ENCODE results near the gene UBE2E1. TPM values are rescaled to one million over a fixed set of nuclear protein-coding genes. Genes with fewer than 3 reads are reported as not detected.
A peak's percentile ranks its signal among the peaks of the same experiment; 100 is the strongest.
"Not testable (repeated sequence)": the region's sequence is repeated elsewhere in the genome, so short reads cannot be mapped to it uniquely, and the experiment has no call there.

The UBE2E1 gene
- polyA plus RNA-seq, 4 donors: 52.4 to 102 (median 68.4) TPM

- 4 to 22% (median 8%) methylated on average over 12 of the region's 12 CpGs for WGBS, 3 donors
- FAIRE-seq: not testable (repeated sequence)
Measured at GRCh38 chr3:23918331-23918730, 112.6 kb downstream of the UBE2E1 start.

DNA sequence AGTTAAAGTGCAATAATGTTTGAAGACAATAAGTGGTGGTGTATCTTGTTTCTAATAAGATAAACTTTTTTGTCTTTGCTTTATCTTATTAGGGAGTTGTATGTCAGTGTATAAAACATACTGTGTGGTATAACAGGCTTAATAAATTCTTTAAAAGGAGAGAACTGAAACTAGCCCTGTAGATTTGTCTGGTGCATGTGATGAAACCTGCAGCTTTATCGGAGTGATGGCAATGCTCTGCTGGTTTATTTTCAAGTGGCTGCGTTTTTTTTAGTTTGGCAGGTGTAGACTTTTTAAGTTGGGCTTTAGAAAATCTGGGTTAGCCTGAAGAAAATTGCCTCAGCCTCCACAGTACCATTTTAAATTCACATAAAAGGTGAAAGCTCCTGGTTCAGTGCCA is 113.9 kb downstream of the UBE2E1 start:
- no peak for DNase-seq
- Histone ChIP-seq H3K4me1 (ENCODE audit: control insufficient read depth in 3 of 3, insufficient read depth in 2 of 3, low read depth in 1 of 3, low read length in 2 of 3) (peaks cover 0 to 16% (median 5%) of the 10 kb centered on the region in 3 donors), H3K36me3 (ENCODE audit: control insufficient read depth in 3 of 3, insufficient read depth in 2 of 3, low read depth in 1 of 3, low read length in 3 of 3) (peaks cover 2 to 22% (median 15%) of the 10 kb centered on the region in 3 donors), H3K27me3 (ENCODE audit: control insufficient read depth in 3 of 3, insufficient read depth in 3 of 3, low read length in 3 of 3) (no peaks in the 10 kb centered on the region), H3K4me3 (ENCODE audit: low read depth in 1 of 3, low read length in 3 of 3) (no peak overlapping the region), H3K9me3 (ENCODE audit: control insufficient read depth in 2 of 2, insufficient read depth in 1 of 2, low read depth in 1 of 2, low read length in 1 of 2) (no peaks in the 10 kb centered on the region), H3K27ac (ENCODE audit: low read depth in 1 of 3, low read length in 2 of 3) (no peak overlapping the region)
- WGBS, 3 donors: 70 to 75% (median 71%) methylated on average over 2 of the region's 2 CpGs
- no peak for FAIRE-seq

More at GRCh38 chr3:23918331-23918730, 112.6 kb downstream of the UBE2E1 start:
- Histone ChIP-seq H3K36me3 (ENCODE audit: control insufficient read depth in 3 of 3, insufficient read depth in 2 of 3, low read depth in 1 of 3, low read length in 3 of 3) (peaks cover 2 to 22% (median 15%) of the 10 kb centered on the region in 3 donors), H3K27ac (ENCODE audit: low read depth in 1 of 3, low read length in 2 of 3) (peak overlapping the region in 1 of 3 donors; percentile 92), H3K4me1 (ENCODE audit: control insufficient read depth in 3 of 3, insufficient read depth in 2 of 3, low read depth in 1 of 3, low read length in 2 of 3) (peaks cover 0 to 19% (median 5%) of the 10 kb centered on the region in 3 donors), H3K4me3 (ENCODE audit: low read depth in 1 of 3, low read length in 3 of 3) (peak overlapping the region; percentile 66 to 98 (median 83))
- not testable (repeated sequence) for DNase-seq; H3K9me3 ChIP-seq (ENCODE audit: control insufficient read depth in 2 of 2, insufficient read depth in 1 of 2, low read depth in 1 of 2, low read length in 1 of 2); H3K27me3 ChIP-seq (ENCODE audit: control insufficient read depth in 3 of 3, insufficient read depth in 3 of 3, low read length in 3 of 3)

- no peak overlapping the region for H3K4me3 ChIP-seq (ENCODE audit: low read depth in 1 of 3, low read length in 3 of 3)
- FAIRE-seq (no peak), DNase-seq (no peak)
- no peaks in the 10 kb centered on the region for H3K9me3 ChIP-seq (ENCODE audit: control insufficient read depth in 2 of 2, insufficient read depth in 1 of 2, low read depth in 1 of 2, low read length in 1 of 2)
- 81 to 84% (median 83%) methylated on average over 5 of the region's 5 CpGs for WGBS, 3 donors
- no peak overlapping the region for H3K27ac ChIP-seq (ENCODE audit: low read depth in 1 of 3, low read length in 2 of 3)
- peaks cover 2 to 22% (median 15%) of the 10 kb centered on the region in 3 donors for H3K36me3 ChIP-seq (ENCODE audit: control insufficient read depth in 3 of 3, insufficient read depth in 2 of 3, low read depth in 1 of 3, low read length in 3 of 3)
- no peaks in the 10 kb centered on the region for H3K27me3 ChIP-seq (ENCODE audit: control insufficient read depth in 3 of 3, insufficient read depth in 3 of 3, low read length in 3 of 3)
- H3K4me1 ChIP-seq (ENCODE audit: control insufficient read depth in 3 of 3, insufficient read depth in 2 of 3, low read depth in 1 of 3, low read length in 2 of 3): peaks cover 0 to 14% (median 2%) of the 10 kb centered on the region in 3 donors
Measured at GRCh38 chr3:23920151-23920655, 114.4 kb downstream of the UBE2E1 start.

DNA sequence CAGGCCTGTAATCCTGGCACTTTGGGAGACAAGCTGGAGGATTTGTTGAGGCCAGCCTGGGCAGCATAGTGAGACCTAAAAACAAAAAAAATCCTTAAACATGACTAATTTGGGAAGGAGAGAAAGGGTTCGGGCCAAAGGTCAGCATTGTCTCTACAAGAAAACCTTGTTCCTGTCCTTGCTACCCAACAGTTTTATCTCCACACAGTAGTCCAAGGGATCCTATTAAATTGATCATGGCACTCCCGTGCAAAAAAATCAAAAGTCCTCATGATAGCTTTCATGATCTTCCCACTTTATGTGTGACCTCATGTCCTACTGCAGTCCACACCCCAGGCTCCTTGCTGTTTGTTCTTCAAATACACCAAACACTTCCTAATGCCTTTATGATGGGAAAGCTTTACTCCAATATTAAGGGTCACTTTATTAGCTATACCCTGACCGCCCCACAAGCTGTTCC is 115.3 kb downstream of the UBE2E1 start:
- DNase-seq (no peak), FAIRE-seq (no peak)
- peaks cover 2 to 24% (median 15%) of the 10 kb centered on the region in 3 donors for H3K36me3 ChIP-seq (ENCODE audit: control insufficient read depth in 3 of 3, insufficient read depth in 2 of 3, low read depth in 1 of 3, low read length in 3 of 3)
- WGBS, 3 donors: 66 to 80% (median 79%) methylated on average over 3 of the region's 3 CpGs
- no peak overlapping the region for H3K27ac ChIP-seq (ENCODE audit: low read depth in 1 of 3, low read length in 2 of 3)
- no peaks in the 10 kb centered on the region for H3K27me3 ChIP-seq (ENCODE audit: control insufficient read depth in 3 of 3, insufficient read depth in 3 of 3, low read length in 3 of 3)
- peaks cover 0 to 7% (median 0%) of the 10 kb centered on the region in 3 donors for H3K4me1 ChIP-seq (ENCODE audit: control insufficient read depth in 3 of 3, insufficient read depth in 2 of 3, low read depth in 1 of 3, low read length in 2 of 3)
- H3K4me3 ChIP-seq (ENCODE audit: low read depth in 1 of 3, low read length in 3 of 3): no peak overlapping the region
- H3K9me3 ChIP-seq (ENCODE audit: control insufficient read depth in 2 of 2, insufficient read depth in 1 of 2, low read depth in 1 of 2, low read length in 1 of 2): no peaks in the 10 kb centered on the region

DNA sequence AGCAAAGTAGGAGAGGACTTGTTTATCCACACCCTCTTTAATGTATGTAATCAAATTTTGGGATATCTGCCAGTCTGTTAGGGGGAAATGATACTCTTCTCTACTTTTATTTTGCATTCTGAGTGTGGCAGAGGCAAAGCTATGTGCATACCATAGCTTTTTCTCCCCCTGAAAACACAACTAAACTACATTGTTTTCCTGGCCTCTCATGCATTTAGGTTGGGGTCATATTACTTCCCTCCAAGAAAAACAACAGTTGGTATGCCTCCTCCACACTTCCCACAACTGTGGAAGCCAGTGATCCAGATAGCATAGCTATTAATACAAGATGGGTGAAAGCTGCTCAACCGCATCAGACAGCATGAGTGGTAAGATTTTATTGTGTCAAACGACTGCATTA is 118.0 kb downstream of the UBE2E1 start:
- Histone ChIP-seq H3K9me3 (ENCODE audit: control insufficient read depth in 2 of 2, insufficient read depth in 1 of 2, low read depth in 1 of 2, low read length in 1 of 2) (no peaks in the 10 kb centered on the region), H3K4me1 (ENCODE audit: control insufficient read depth in 3 of 3, insufficient read depth in 2 of 3, low read depth in 1 of 3, low read length in 2 of 3) (peaks cover 0 to 3% (median 0%) of the 10 kb centered on the region in 3 donors), H3K27me3 (ENCODE audit: control insufficient read depth in 3 of 3, insufficient read depth in 3 of 3, low read length in 3 of 3) (no peaks in the 10 kb centered on the region), H3K36me3 (ENCODE audit: control insufficient read depth in 3 of 3, insufficient read depth in 2 of 3, low read depth in 1 of 3, low read length in 3 of 3) (peaks cover 2 to 22% (median 9%) of the 10 kb centered on the region in 3 donors), H3K27ac (ENCODE audit: low read depth in 1 of 3, low read length in 2 of 3) (no peak overlapping the region), H3K4me3 (ENCODE audit: low read depth in 1 of 3, low read length in 3 of 3) (no peak overlapping the region)
- FAIRE-seq (no peak), DNase-seq (no peak)
- WGBS, 3 donors: 76 to 96% (median 86%) methylated on average over 2 of the region's 2 CpGs

- H3K36me3 ChIP-seq (ENCODE audit: control insufficient read depth in 3 of 3, insufficient read depth in 2 of 3, low read depth in 1 of 3, low read length in 3 of 3): peaks cover 0 to 15% (median 0%) of the 10 kb centered on the region in 3 donors
- 90 to 97% (median 92%) methylated on average over 7 of the region's 7 CpGs for WGBS, 3 donors
- no peak overlapping the region for H3K4me3 ChIP-seq (ENCODE audit: low read depth in 1 of 3, low read length in 3 of 3)
- no peak overlapping the region for H3K27ac ChIP-seq (ENCODE audit: low read depth in 1 of 3, low read length in 2 of 3)
- H3K27me3 ChIP-seq (ENCODE audit: control insufficient read depth in 3 of 3, insufficient read depth in 3 of 3, low read length in 3 of 3): no peaks in the 10 kb centered on the region
- FAIRE-seq (no peak), DNase-seq (no peak)
- no peaks in the 10 kb centered on the region for H3K9me3 ChIP-seq (ENCODE audit: control insufficient read depth in 2 of 2, insufficient read depth in 1 of 2, low read depth in 1 of 2, low read length in 1 of 2)
- H3K4me1 ChIP-seq (ENCODE audit: control insufficient read depth in 3 of 3, insufficient read depth in 2 of 3, low read depth in 1 of 3, low read length in 2 of 3): no peaks in the 10 kb centered on the region
Measured at GRCh38 chr3:23926246-23926645, 120.5 kb downstream of the UBE2E1 start.

DNA sequence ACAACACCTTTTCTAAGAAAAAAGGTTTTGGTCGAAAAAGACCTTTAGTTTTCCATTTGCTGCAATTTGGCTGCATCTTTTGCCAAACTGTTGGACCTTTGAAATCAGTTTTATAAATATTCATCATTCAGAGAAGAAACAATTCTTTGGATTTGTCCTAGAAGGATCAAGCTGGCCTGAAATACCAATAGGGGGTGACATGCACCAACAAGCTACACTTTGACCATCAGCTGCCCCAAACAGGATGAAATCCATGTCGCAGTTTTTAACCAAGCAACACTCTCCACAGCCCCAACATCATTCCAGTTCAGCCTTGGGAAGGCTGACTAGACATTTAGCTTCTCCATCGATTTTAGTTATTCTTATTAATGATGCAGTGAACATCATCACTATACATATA is 121.0 kb downstream of the UBE2E1 start:
- Histone ChIP-seq H3K4me3 (ENCODE audit: low read depth in 1 of 3, low read length in 3 of 3) (no peak overlapping the region), H3K36me3 (ENCODE audit: control insufficient read depth in 3 of 3, insufficient read depth in 2 of 3, low read depth in 1 of 3, low read length in 3 of 3) (peaks cover 0 to 11% (median 0%) of the 10 kb centered on the region in 3 donors), H3K9me3 (ENCODE audit: control insufficient read depth in 2 of 2, insufficient read depth in 1 of 2, low read depth in 1 of 2, low read length in 1 of 2) (no peaks in the 10 kb centered on the region), H3K27me3 (ENCODE audit: control insufficient read depth in 3 of 3, insufficient read depth in 3 of 3, low read length in 3 of 3) (peaks cover 0 to 2% (median 0%) of the 10 kb centered on the region in 3 donors), H3K27ac (ENCODE audit: low read depth in 1 of 3, low read length in 2 of 3) (no peak overlapping the region), H3K4me1 (ENCODE audit: control insufficient read depth in 3 of 3, insufficient read depth in 2 of 3, low read depth in 1 of 3, low read length in 2 of 3) (no peaks in the 10 kb centered on the region)
- DNase-seq (no peak), FAIRE-seq (no peak)
- 84 to 95% (median 93%) methylated on average over 3 of the region's 3 CpGs for WGBS, 3 donors

- Histone ChIP-seq H3K4me3 (ENCODE audit: low read depth in 1 of 3, low read length in 3 of 3) (no peak overlapping the region), H3K27ac (ENCODE audit: low read depth in 1 of 3, low read length in 2 of 3) (no peak overlapping the region), H3K9me3 (ENCODE audit: control insufficient read depth in 2 of 2, insufficient read depth in 1 of 2, low read depth in 1 of 2, low read length in 1 of 2) (no peaks in the 10 kb centered on the region), H3K4me1 (ENCODE audit: control insufficient read depth in 3 of 3, insufficient read depth in 2 of 3, low read depth in 1 of 3, low read length in 2 of 3) (no peaks in the 10 kb centered on the region), H3K36me3 (ENCODE audit: control insufficient read depth in 3 of 3, insufficient read depth in 2 of 3, low read depth in 1 of 3, low read length in 3 of 3) (peaks cover 0 to 2% (median 0%) of the 10 kb centered on the region in 3 donors), H3K27me3 (ENCODE audit: control insufficient read depth in 3 of 3, insufficient read depth in 3 of 3, low read length in 3 of 3) (peaks cover 0 to 3% (median 0%) of the 10 kb centered on the region in 3 donors)
- FAIRE-seq (no peak), DNase-seq (no peak)
- WGBS, 3 donors: 26 to 54% (median 40%) methylated on average over 8 of the region's 8 CpGs
Measured at GRCh38 chr3:23928524-23928923, 122.8 kb downstream of the UBE2E1 start.

DNA sequence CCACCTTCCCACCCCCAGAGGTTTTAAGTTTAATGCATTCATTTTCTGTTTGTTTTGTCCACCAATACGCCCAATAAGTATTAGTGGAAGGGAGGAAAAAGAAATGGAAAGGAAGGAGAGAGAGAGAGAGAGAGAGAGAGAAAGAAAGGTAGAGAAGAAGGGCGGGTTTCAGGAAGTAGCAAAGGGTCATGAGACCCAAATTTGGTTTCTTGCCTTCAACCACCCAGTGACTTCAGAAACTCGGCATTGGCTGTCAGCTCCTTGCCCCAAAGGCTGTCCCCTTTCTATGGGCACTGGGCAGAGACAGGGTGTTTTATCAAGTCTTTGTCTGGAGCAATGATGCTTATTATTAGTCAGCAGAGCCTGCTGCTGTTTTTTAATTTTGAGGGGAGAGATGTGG is 125.8 kb downstream of the UBE2E1 start:
- WGBS, 3 donors: 66 to 85% (median 84%) methylated on average over 3 of the region's 3 CpGs
- no peak for FAIRE-seq
- H3K4me1 ChIP-seq (ENCODE audit: control insufficient read depth in 3 of 3, insufficient read depth in 2 of 3, low read depth in 1 of 3, low read length in 2 of 3): no peaks in the 10 kb centered on the region
- no peak for DNase-seq
- H3K9me3 ChIP-seq (ENCODE audit: control insufficient read depth in 2 of 2, insufficient read depth in 1 of 2, low read depth in 1 of 2, low read length in 1 of 2): no peaks in the 10 kb centered on the region
- no peak overlapping the region for H3K27ac ChIP-seq (ENCODE audit: low read depth in 1 of 3, low read length in 2 of 3)
- H3K4me3 ChIP-seq (ENCODE audit: low read depth in 1 of 3, low read length in 3 of 3): no peak overlapping the region
- H3K27me3 ChIP-seq (ENCODE audit: control insufficient read depth in 3 of 3, insufficient read depth in 3 of 3, low read length in 3 of 3): peaks cover 0 to 3% (median 0%) of the 10 kb centered on the region in 3 donors
- H3K36me3 ChIP-seq (ENCODE audit: control insufficient read depth in 3 of 3, insufficient read depth in 2 of 3, low read depth in 1 of 3, low read length in 3 of 3): no peaks in the 10 kb centered on the region

Measured in small intestine (tissue), 7 donors.